ENCODE data around the gene DECR2.

Gene DECR2

DNA sequence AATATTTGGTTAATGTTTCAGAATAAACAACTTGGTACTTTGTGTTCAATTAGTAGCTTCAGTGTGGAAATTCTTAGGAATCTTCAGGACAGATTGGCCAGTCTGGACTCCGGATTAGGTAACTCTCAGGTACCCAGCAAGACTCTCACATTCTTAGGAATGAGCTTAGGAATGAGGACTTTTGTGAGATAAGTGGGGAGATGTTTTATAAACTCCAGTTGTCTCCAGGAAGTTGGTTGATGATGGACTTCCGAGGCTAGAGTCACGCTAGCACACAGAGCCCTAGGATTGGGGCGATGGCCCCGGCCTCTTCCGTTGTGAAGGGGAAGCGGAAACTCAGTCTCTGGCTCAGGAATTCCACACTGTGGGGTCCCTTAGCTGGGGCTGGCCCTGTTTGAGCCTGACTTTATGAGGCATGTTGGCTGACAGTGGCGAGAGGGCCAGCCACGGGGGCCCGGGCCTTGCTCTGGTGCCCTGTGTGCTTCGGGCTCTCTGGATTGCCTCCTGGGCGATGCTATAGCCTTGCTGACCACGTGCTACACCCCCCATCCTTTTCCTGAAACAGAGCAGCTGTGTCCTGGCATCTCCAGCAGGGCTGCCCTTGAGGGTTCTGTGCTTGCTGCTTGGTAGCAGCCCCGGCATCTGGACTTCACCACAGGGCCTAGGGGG lies 56.2 kb downstream of the DECR2 start (continued):
- TF ChIP-seq, protein P1, sequence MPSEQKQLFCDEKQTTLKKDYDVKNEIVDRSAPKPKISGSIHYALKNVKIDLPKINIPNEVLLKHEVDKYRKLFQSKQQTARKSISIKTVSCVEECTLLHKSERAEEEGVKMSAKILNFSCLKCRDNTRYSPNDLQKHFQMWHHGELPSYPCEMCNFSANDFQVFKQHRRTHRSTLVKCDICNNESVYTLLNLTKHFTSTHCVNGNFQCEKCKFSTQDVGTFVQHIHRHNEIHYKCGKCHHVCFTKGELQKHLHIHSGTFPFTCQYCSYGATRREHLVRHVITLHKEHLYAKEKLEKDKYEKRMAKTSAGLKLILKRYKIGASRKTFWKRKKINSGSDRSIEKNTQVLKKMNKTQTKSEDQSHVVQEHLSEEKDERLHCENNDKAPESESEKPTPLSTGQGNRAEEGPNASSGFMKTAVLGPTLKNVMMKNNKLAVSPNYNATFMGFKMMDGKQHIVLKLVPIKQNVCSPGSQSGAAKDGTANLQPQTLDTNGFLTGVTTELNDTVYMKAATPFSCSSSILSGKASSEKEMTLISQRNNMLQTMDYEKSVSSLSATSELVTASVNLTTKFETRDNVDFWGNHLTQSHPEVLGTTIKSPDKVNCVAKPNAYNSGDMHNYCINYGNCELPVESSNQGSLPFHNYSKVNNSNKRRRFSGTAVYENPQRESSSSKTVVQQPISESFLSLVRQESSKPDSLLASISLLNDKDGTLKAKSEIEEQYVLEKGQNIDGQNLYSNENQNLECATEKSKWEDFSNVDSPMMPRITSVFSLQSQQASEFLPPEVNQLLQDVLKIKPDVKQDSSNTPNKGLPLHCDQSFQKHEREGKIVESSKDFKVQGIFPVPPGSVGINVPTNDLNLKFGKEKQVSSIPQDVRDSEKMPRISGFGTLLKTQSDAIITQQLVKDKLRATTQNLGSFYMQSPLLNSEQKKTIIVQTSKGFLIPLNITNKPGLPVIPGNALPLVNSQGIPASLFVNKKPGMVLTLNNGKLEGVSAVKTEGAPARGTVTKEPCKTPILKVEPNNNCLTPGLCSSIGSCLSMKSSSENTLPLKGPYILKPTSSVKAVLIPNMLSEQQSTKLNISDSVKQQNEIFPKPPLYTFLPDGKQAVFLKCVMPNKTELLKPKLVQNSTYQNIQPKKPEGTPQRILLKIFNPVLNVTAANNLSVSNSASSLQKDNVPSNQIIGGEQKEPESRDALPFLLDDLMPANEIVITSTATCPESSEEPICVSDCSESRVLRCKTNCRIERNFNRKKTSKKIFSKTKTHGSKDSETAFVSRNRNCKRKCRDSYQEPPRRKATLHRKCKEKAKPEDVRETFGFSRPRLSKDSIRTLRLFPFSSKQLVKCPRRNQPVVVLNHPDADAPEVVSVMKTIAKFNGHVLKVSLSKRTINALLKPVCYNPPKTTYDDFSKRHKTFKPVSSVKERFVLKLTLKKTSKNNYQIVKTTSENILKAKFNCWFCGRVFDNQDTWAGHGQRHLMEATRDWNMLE (tag by site-specific recombination; conservative IDR thresholded peaks at IDR 0.05; ENCODE audit: low read depth): no peak
- TF ChIP-seq ZNF140 (tag by site-specific recombination; IDR thresholded peaks at IDR 0.05) (no peak), ZFP3 (tag by site-specific recombination; IDR thresholded peaks at IDR 0.05; ENCODE audit: low read depth) (no peak), ZNF211 (tag by site-specific recombination; IDR thresholded peaks at IDR 0.05; ENCODE audit: low read depth) (no peak), ZNF777 (tag by site-specific recombination; IDR thresholded peaks at IDR 0.05; ENCODE audit: borderline replicate concordance) (no peak), MEIS1 (CRISPR knock-in tag; IDR thresholded peaks at IDR 0.05; ENCODE audit: borderline replicate concordance) (no peak), ZBTB17 (tag by site-specific recombination; IDR thresholded peaks at IDR 0.05) (no peak), ZNF138 (tag by site-specific recombination; IDR thresholded peaks at IDR 0.05; ENCODE audit: borderline replicate concordance) (no peak)
- TF ChIP-seq, protein P2, sequence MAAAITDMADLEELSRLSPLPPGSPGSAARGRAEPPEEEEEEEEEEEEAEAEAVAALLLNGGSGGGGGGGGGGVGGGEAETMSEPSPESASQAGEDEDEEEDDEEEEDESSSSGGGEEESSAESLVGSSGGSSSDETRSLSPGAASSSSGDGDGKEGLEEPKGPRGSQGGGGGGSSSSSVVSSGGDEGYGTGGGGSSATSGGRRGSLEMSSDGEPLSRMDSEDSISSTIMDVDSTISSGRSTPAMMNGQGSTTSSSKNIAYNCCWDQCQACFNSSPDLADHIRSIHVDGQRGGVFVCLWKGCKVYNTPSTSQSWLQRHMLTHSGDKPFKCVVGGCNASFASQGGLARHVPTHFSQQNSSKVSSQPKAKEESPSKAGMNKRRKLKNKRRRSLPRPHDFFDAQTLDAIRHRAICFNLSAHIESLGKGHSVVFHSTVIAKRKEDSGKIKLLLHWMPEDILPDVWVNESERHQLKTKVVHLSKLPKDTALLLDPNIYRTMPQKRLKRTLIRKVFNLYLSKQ (tag by site-specific recombination; IDR thresholded peaks at IDR 0.05; ENCODE audit: borderline replicate concordance): no peak

DNA sequence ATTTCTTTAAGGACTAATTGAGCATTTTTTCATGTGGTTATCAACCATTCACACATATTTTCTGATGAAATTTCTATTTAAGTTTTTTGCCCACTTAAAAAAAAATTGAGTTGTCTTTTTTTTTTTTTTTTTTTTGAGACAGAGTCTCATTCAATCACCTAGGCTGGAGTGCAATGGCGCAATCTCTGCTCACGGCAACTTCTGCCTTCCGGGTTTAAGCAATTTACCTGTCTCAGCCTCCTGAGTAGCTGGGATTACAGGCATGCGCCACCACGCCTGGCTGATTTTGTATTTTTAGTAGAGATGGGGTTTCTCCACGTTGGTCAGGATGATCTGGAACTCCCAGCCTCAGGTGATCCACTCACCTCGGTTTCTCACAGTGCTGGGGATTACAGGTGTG lies 58.1 kb downstream of the DECR2 start:
- Histone ChIP-seq H3K4me3 (ENCODE audit: low read depth, low read length) (no peak overlapping the region), H3K27ac (ENCODE audit: extremely low read depth, low read depth, low read length) (no peak overlapping the region), H3K9me3 (ENCODE audit: control insufficient read depth, insufficient read depth, low read depth, low read length) (no peaks in the 10 kb centered on the region), H3K36me3 (ENCODE audit: control insufficient read depth in 2 of 2, insufficient read depth in 1 of 2, low read length in 2 of 2) (peaks cover 0 to 28% of the 10 kb centered on the region in 2 experiments; a peak in 2 of 3 replicates), H3K4me1 (ENCODE audit: control insufficient read depth, insufficient read depth, low read length) (peaks cover 7% of the 10 kb centered on the region)
- ChIA-PET CTCF (no interaction called here), POLR2A (no interaction called here)
- TF ChIP-seq, protein P3, sequence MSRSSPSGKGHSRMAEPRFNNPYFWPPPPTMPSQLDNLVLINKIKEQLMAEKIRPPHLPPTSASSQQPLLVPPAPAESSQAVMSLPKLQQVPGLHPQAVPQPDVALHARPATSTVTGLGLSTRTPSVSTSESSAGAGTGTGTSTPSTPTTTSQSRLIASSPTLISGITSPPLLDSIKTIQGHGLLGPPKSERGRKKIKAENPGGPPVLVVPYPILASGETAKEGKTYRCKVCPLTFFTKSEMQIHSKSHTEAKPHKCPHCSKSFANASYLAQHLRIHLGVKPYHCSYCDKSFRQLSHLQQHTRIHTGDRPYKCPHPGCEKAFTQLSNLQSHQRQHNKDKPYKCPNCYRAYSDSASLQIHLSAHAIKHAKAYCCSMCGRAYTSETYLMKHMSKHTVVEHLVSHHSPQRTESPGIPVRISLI (tag by site-specific recombination; IDR thresholded peaks at IDR 0.05): peak; percentile 22; the same call in 1 of the 2 replicates
- TF ChIP-seq, protein P4, sequence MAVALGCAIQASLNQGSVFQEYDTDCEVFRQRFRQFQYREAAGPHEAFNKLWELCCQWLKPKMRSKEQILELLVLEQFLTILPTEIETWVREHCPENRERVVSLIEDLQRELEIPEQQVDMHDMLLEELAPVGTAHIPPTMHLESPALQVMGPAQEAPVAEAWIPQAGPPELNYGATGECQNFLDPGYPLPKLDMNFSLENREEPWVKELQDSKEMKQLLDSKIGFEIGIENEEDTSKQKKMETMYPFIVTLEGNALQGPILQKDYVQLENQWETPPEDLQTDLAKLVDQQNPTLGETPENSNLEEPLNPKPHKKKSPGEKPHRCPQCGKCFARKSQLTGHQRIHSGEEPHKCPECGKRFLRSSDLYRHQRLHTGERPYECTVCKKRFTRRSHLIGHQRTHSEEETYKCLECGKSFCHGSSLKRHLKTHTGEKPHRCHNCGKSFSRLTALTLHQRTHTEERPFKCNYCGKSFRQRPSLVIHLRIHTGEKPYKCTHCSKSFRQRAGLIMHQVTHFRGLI (tag by site-specific recombination; IDR thresholded peaks at IDR 0.05): no peak

DNA sequence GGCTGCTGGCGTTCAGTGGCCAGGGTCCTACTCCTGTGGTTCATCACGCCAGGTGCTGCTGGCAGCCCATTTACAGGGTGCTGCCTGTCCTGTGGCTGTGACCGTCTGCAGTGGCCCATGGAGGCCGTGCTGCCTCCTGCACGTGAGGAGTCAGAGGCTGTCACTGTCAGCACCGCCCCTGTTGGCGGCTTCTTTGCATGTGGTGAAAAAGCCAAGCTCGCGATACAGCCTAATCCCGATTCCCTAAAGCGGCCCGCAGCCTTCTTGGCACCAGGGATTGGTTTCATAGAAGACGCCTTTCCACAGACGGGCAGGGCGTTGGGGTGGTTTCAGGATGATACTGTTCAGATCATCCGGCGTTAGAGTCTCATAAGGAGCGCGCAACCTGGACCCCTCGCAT lies 59.1 kb downstream of the DECR2 start:
- POLR2A ChIA-PET: no interaction called here
- CTCF ChIA-PET: no interaction called here
- Histone ChIP-seq H3K4me1 (ENCODE audit: control insufficient read depth, insufficient read depth, low read length) (peaks cover 7% of the 10 kb centered on the region), H3K27ac (ENCODE audit: extremely low read depth, low read depth, low read length) (no peak overlapping the region), H3K9me3 (ENCODE audit: control insufficient read depth, insufficient read depth, low read depth, low read length) (no peaks in the 10 kb centered on the region), H3K36me3 (ENCODE audit: control insufficient read depth in 2 of 2, insufficient read depth in 1 of 2, low read length in 2 of 2) (peaks cover 0 to 28% of the 10 kb centered on the region in 2 experiments; a peak in 2 of 3 replicates), H3K4me3 (ENCODE audit: low read depth, low read length) (no peak overlapping the region)
- TF ChIP-seq, protein P5, sequence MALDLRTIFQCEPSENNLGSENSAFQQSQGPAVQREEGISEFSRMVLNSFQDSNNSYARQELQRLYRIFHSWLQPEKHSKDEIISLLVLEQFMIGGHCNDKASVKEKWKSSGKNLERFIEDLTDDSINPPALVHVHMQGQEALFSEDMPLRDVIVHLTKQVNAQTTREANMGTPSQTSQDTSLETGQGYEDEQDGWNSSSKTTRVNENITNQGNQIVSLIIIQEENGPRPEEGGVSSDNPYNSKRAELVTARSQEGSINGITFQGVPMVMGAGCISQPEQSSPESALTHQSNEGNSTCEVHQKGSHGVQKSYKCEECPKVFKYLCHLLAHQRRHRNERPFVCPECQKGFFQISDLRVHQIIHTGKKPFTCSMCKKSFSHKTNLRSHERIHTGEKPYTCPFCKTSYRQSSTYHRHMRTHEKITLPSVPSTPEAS (tag by site-specific recombination; IDR thresholded peaks at IDR 0.05): no peak
- TF ChIP-seq ZXDB (tag by site-specific recombination; IDR thresholded peaks at IDR 0.05): no peak
- no peak for TF ChIP-seq ZNF169 (tag by site-specific recombination; IDR thresholded peaks at IDR 0.05)
- TF ChIP-seq ZNF114 (tag by site-specific recombination; IDR thresholded peaks at IDR 0.05): no peak
- no peak for TF ChIP-seq ZFHX2 (tag by site-specific recombination; conservative IDR thresholded peaks at IDR 0.05)
- TF ChIP-seq ZNF530 (tag by site-specific recombination; IDR thresholded peaks at IDR 0.05; ENCODE audit: low read depth): no peak
- no peak for TF ChIP-seq ZNF302 (tag by site-specific recombination; IDR thresholded peaks at IDR 0.05; ENCODE audit: low read depth)
- no peak for TF ChIP-seq ZNF670 (tag by site-specific recombination; IDR thresholded peaks at IDR 0.05; ENCODE audit: low read depth)
- TF ChIP-seq ZNF24 (tag by site-specific recombination; IDR thresholded peaks at IDR 0.05): no peak
- no peak for TF ChIP-seq ZNF658 (tag by site-specific recombination; IDR thresholded peaks at IDR 0.05)
- no peak for TF ChIP-seq HOXA7 (CRISPR knock-in tag; IDR thresholded peaks at IDR 0.05; ENCODE audit: borderline replicate concordance)
